Left lung (tissue), 10 donors: ENCODE data around the gene RHOT2. TPM values are rescaled to one million over a fixed set of nuclear protein-coding genes. Genes with fewer than 3 reads are reported as not detected.

Source experiments
- ATAC-seq: fragments of 200-7000 bp; cut with Tn5 transposase; one replicate; pipeline ENCODE4 v1.9.1; 2020; ENCODE audit warnings: moderate library complexity
- DNase-seq, 4 donors: peaks; one replicate each; pipeline ENCODE4 v3.0.0-alpha.2; 2013 to 2020
- H3K27ac ChIP-seq, 2 donors: fragments of 200-600 bp; sonication (generic) in 1 of 2; one replicate each; pipeline versions ENCODE4 v1.5.0 to v1.8.0; 2020 to 2021
- H3K27me3 ChIP-seq, 2 donors: fragments of 200-600 bp; sonication (generic) in 1 of 2; one replicate each; pipeline versions ENCODE4 v1.5.0 to v1.8.0; 2020 to 2021
- H3K36me3 ChIP-seq, 2 donors: fragments of 200-600 bp; sonication (generic) in 1 of 2; one replicate each; pipeline versions ENCODE4 v1.5.0 to v1.8.0; 2020 to 2021
- H3K4me1 ChIP-seq, 2 donors: fragments of 200-600 bp; one replicate each; pipeline ENCODE4 v1.8.0; 2021
- H3K4me3 ChIP-seq, 2 donors: fragments of 200-600 bp; sonication (generic) in 1 of 2; one replicate each; pipeline versions ENCODE4 v1.5.0 to v1.8.0; 2020 to 2021; ENCODE audit warnings: mild to moderate bottlenecking in 1 of 2
- H3K9me3 ChIP-seq, 2 donors: fragments of 200-600 bp; sonication (generic) in 1 of 2; one replicate each; pipeline versions ENCODE4 v1.5.0 to v1.8.0; 2020 to 2021
- CTCF ChIP-seq, 2 donors: fragments of 200-600 bp; sonication (generic) in 1 of 2; IDR thresholded peaks; one replicate each; pipeline versions ENCODE4 v1.5.0 to v1.8.0; 2021; ENCODE audit warnings: antibody characterized with exemption in 2 of 2
- intact Hi-C, 2 donors: fragments of 100-400 bp; cut with DNase I; formaldehyde crosslinking; loops; one replicate each; pipeline versions ENCODE4 v1.11.2 to v1.14.2; 2022
- polyA plus RNA-seq, 6 donors: library from polyadenylated mRNA; unstranded; fragments of 120-200 nt; gene quantifications; one replicate each; pipeline ENCODE4 v1.2.1, GENCODE V29; 2013; ENCODE audit not compliant: insufficient read length in 6 of 6
- total RNA-seq, 2 donors: library from RNA; stranded (reverse); fragmentation: NEBNext Ultra II Directional; extraction: Animal tissue kit (Norgen Biotek cat#: 25700); gene quantifications; one replicate each; pipeline ENCODE4 v1.2.1, GENCODE V29; 2021
- donor health status: DM: no; HTN: yes; CAD: no.
- donor health status: DM: no; HTN: no; CAD: no.

RHOT2 gene
- total and polyA plus RNA-seq, 8 donors: 59.8 to 104 (median 76.3) TPM

- no peak for DNase-seq
- Histone ChIP-seq H3K27ac (no peak overlapping the region), H3K4me3 (no peak overlapping the region), H3K4me1 (peaks cover 16 to 48% of the 10 kb centered on the region in 2 donors), H3K27me3 (no peaks in the 10 kb centered on the region), H3K9me3 (no peaks in the 10 kb centered on the region), H3K36me3 (peaks cover 0 to 6% of the 10 kb centered on the region in 2 donors)
- TF ChIP-seq CTCF (IDR thresholded peaks at IDR 0.05): no peak
- intact Hi-C loops: no loop called here
- no peak for ATAC-seq
Measured at GRCh38 chr16:638836-639235, 29.1 kb upstream of the RHOT2 start.

GRCh38 chr16:640614-641013 lies 27.3 kb upstream of the RHOT2 start:
- intact Hi-C loops: no loop called here
- H3K27ac ChIP-seq: no peak overlapping the region
- no peak overlapping the region for H3K4me3 ChIP-seq

GRCh38 chr16:641326-642188 lies 26.4 kb upstream of the RHOT2 start, which contains the start of gene MCRIP2:
Gene MCRIP2 (plus strand): TSS chr16:641828. CDS start chr16:641992, 164 bp downstream.
- Histone ChIP-seq H3K27me3 (no peaks in the 10 kb centered on the region), H3K9me3 (no peaks in the 10 kb centered on the region), H3K36me3 (peaks cover 0 to 12% of the 10 kb centered on the region in 2 donors), H3K4me3 (peak within 1 kb of the TSS; percentile 71 to 72), H3K27ac (peak within 1 kb of the TSS; percentile 75 to 84), H3K4me1 (peaks cover 12 to 48% of the 10 kb centered on the region in 2 donors)
- no peak for TF ChIP-seq CTCF (IDR thresholded peaks at IDR 0.05)
- peak; percentile 77 for ATAC-seq
- intact Hi-C loops: no loop called here
- DNase-seq: peak; percentile 54 to 97 (median 82)

More at GRCh38 chr16:640614-641013, 27.3 kb upstream of the RHOT2 start:
- no peak for ATAC-seq
- H3K36me3 ChIP-seq: peaks cover 0 to 7% of the 10 kb centered on the region in 2 donors
- H3K9me3 ChIP-seq: no peaks in the 10 kb centered on the region
- peaks cover 12 to 41% of the 10 kb centered on the region in 2 donors for H3K4me1 ChIP-seq
- no peak for DNase-seq
- no peaks in the 10 kb centered on the region for H3K27me3 ChIP-seq
- TF ChIP-seq CTCF (IDR thresholded peaks at IDR 0.05): no peak

GRCh38 chr16:642189-643049 lies 25.5 kb upstream of the RHOT2 start:
- intact Hi-C loops: no loop called here
- Histone ChIP-seq H3K4me1 (peaks cover 12 to 54% of the 10 kb centered on the region in 2 donors), H3K36me3 (peaks cover 0 to 13% of the 10 kb centered on the region in 2 donors), H3K4me3 (peak overlapping the region; percentile 71 to 72), H3K9me3 (no peaks in the 10 kb centered on the region), H3K27me3 (no peaks in the 10 kb centered on the region), H3K27ac (peak overlapping the region; percentile 75 to 84)
- TF ChIP-seq CTCF (IDR thresholded peaks at IDR 0.05): no peak
- DNase-seq (peak in 2 of 4 donors; percentile 83 to 91), ATAC-seq (peak; percentile 71)

GRCh38 chr16:643050-643368 lies 24.9 kb upstream of the RHOT2 start:
- Histone ChIP-seq H3K27me3 (no peaks in the 10 kb centered on the region), H3K4me3 (peak overlapping the region; percentile 71 to 72), H3K36me3 (peaks cover 0 to 13% of the 10 kb centered on the region in 2 donors), H3K4me1 (peaks cover 17 to 54% of the 10 kb centered on the region in 2 donors), H3K27ac (peak overlapping the region; percentile 75 to 84), H3K9me3 (no peaks in the 10 kb centered on the region)
- ATAC-seq (no peak), DNase-seq (no peak)
- no peak for TF ChIP-seq CTCF (IDR thresholded peaks at IDR 0.05)
- intact Hi-C loops: no loop called here
